Fibroblast of skin of scalp (primary cell): Measurements from ENCODE around the gene SLIT3.
A peak's percentile ranks its signal among the peaks of the same experiment; 100 is the strongest.

Source experiments
- DNase-seq: peaks from one replicate; pipeline ENCODE4 v3.0.0-alpha.2; 2013

The SLIT3 gene

GRCh38 chr5:168724227-168724626 is 576.7 kb downstream of the SLIT3 start:
- no peak for DNase-seq

GRCh38 chr5:168723037-168723436 is 577.9 kb downstream of the SLIT3 start:
- no peak for DNase-seq

- no peak for DNase-seq
Measured at GRCh38 chr5:168721966-168722365, 579.0 kb downstream of the SLIT3 start.

GRCh38 chr5:168721002-168721753 is 579.8 kb downstream of the SLIT3 start:
- DNase-seq, result no peak

GRCh38 chr5:168720575-168720974 is 580.4 kb downstream of the SLIT3 start:
- no peak for DNase-seq

GRCh38 chr5:168714046-168714445 is 586.9 kb downstream of the SLIT3 start:
- peak; percentile 44 for DNase-seq

GRCh38 chr5:168713051-168713450 is 587.9 kb downstream of the SLIT3 start:
- DNase-seq, result no peak

GRCh38 chr5:168712280-168712924 is 588.5 kb downstream of the SLIT3 start:
- DNase-seq, result peak; percentile 98

GRCh38 chr5:168710706-168711105 is 590.2 kb downstream of the SLIT3 start:
- DNase-seq, result no peak

- no peak for DNase-seq
Measured at GRCh38 chr5:168707716-168708695, 592.9 kb downstream of the SLIT3 start.

- DNase-seq, result peak; percentile 57
Measured at GRCh38 chr5:168706655-168707069, 594.3 kb downstream of the SLIT3 start.

- no peak for DNase-seq
Measured at GRCh38 chr5:168705321-168705720, 595.6 kb downstream of the SLIT3 start.

GRCh38 chr5:168702511-168702910 is 598.4 kb downstream of the SLIT3 start:
- no peak for DNase-seq

- DNase-seq, result no peak
Measured at GRCh38 chr5:168701641-168702040, 599.3 kb downstream of the SLIT3 start.

GRCh38 chr5:168699002-168699401 is 601.9 kb downstream of the SLIT3 start:
- DNase-seq, result no peak

- no peak for DNase-seq
Measured at GRCh38 chr5:168697034-168697720, 603.8 kb downstream of the SLIT3 start.

GRCh38 chr5:168696611-168697010 is 604.3 kb downstream of the SLIT3 start:
- DNase-seq, result peak; percentile 11

- DNase-seq, result peak; percentile 73
Measured at GRCh38 chr5:168695301-168695835, 605.6 kb downstream of the SLIT3 start.

- no peak for DNase-seq
Measured at GRCh38 chr5:168694289-168694688, 606.6 kb downstream of the SLIT3 start.

- DNase-seq, result no peak
Measured at GRCh38 chr5:168693883-168694282, 607.1 kb downstream of the SLIT3 start.

- DNase-seq, result no peak
Measured at GRCh38 chr5:168693297-168693696, 607.6 kb downstream of the SLIT3 start.

GRCh38 chr5:168691891-168692290 is 609.0 kb downstream of the SLIT3 start:
- no peak for DNase-seq
